ENCODE results near the gene TGM5. TPM values are rescaled to one million over a fixed set of nuclear protein-coding genes. Genes with fewer than 3 reads are reported as not detected.

TGM5 gene
- total RNA-seq, 1 donor from 2014 or later = not detected

DNA sequence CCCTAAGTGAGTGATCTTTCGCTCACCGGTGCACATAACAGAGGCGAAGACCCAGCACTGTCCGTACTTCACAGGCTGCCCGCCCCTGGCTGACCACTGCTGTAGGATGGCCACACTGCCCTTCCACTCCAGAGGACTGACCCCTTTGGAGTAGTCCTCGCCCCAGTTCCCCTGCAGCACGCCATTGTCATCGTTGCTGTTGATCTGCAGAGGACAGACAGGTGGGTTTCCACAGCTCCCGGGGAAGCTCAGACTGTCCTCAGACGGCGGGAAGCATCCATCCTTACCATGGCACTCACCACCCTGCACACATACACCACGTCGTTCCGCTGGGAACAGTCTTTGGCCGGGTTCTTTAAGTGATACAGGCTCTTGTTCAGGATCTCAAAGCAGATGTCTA is 20.5 kb upstream of the TGM5 start:
- Mint-ChIP-seq H3K27ac (ENCODE audit: unreplicated experiment) (no peak overlapping the region), H3K27me3 (ENCODE audit: unreplicated experiment) (peaks cover 44% of the 10 kb centered on the region), H3K9me3 (ENCODE audit: unreplicated experiment) (no peaks in the 10 kb centered on the region), H3K36me3 (ENCODE audit: unreplicated experiment) (no peaks in the 10 kb centered on the region), H3K4me3 (ENCODE audit: unreplicated experiment) (no peak overlapping the region), H3K4me1 (ENCODE audit: unreplicated experiment) (no peaks in the 10 kb centered on the region)
- DNase-seq (ENCODE audit: extremely low spot score, unreplicated experiment) = peak; percentile 70
- no peak for TF ChIP-seq CTCF (IDR thresholded peaks at IDR 0.05)

DNA sequence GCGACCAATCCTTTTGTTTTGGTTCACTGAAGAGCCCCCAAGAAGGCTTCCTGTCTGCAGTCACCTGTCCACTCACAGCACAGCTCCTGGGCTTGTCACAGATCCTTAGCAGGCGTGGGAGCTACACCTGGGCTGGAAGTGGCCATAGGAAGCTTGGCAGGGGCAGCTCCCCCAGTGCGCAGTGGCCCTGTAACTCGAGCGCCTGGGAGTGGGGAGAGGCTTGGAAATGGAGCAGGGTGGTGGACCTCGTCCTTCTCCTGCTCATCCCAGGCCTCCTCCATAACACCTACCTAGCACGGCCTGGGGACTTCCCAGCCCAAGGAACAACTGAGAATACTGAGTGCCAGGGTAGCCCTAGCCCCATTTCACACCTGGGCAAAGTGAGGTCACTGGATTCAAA is 19.3 kb upstream of the TGM5 start:
- peaks cover 33% of the 10 kb centered on the region for H3K27me3 Mint-ChIP-seq (ENCODE audit: unreplicated experiment)
- H3K4me3 Mint-ChIP-seq (ENCODE audit: unreplicated experiment) = no peak overlapping the region
- peak; percentile 73 for DNase-seq (ENCODE audit: extremely low spot score, unreplicated experiment)
- H3K27ac Mint-ChIP-seq (ENCODE audit: unreplicated experiment) = no peak overlapping the region
- H3K36me3 Mint-ChIP-seq (ENCODE audit: unreplicated experiment) = no peaks in the 10 kb centered on the region
- H3K4me1 Mint-ChIP-seq (ENCODE audit: unreplicated experiment) = no peaks in the 10 kb centered on the region
- no peaks in the 10 kb centered on the region for H3K9me3 Mint-ChIP-seq (ENCODE audit: unreplicated experiment)
- no peak for TF ChIP-seq CTCF (IDR thresholded peaks at IDR 0.05)

DNA sequence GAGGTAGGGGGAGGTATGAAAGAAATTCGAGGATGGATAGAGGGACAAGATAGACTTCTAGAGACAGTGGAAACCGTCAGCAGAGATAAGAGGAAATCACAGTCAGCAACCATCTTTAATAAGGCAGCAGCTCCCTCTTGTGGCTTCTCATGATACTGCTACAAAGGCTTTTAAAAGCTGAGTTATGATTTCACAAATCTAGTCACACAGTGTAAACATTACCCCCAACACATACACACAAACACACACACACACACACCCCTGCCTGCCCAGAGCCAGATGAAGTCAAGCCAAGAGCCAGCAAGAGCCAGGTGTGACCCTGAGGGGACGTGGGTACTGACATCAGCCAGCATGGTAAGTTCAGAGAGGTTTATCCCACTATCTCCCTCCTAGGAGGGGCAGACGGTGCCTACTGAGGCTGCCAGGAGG is 18.9 kb upstream of the TGM5 start:
- DNase-seq (ENCODE audit: extremely low spot score, unreplicated experiment) = peak; percentile 77
- Mint-ChIP-seq H3K36me3 (ENCODE audit: unreplicated experiment) (no peaks in the 10 kb centered on the region), H3K27ac (ENCODE audit: unreplicated experiment) (no peak overlapping the region), H3K4me3 (ENCODE audit: unreplicated experiment) (no peak overlapping the region), H3K27me3 (ENCODE audit: unreplicated experiment) (peaks cover 30% of the 10 kb centered on the region), H3K4me1 (ENCODE audit: unreplicated experiment) (no peaks in the 10 kb centered on the region), H3K9me3 (ENCODE audit: unreplicated experiment) (no peaks in the 10 kb centered on the region)
- TF ChIP-seq CTCF (IDR thresholded peaks at IDR 0.05) = peak; percentile 80

DNA sequence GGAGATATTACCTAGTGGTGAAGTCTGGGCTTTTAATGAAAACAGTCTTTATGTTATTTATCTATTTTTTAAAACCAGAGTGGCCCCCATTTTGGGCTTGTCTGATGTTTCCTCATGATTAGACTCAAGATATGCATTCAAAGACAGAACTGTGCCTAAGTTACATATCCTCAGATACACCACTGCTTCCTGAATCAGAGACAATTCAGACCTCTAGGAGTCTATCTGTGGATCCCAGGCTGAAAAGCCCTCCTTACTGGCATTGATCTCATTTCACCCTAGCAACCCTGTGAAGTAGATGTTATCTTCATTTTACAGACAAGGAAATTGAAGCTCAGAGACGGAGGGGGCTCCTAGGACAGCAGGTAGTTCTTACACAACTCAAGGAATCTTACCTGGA is 16.8 kb upstream of the TGM5 start:
- no peaks in the 10 kb centered on the region for H3K36me3 Mint-ChIP-seq (ENCODE audit: unreplicated experiment)
- H3K9me3 Mint-ChIP-seq (ENCODE audit: unreplicated experiment) = no peaks in the 10 kb centered on the region
- no peak overlapping the region for H3K4me3 Mint-ChIP-seq (ENCODE audit: unreplicated experiment)
- TF ChIP-seq CTCF (IDR thresholded peaks at IDR 0.05) = no peak
- no peak for DNase-seq (ENCODE audit: extremely low spot score, unreplicated experiment)
- H3K27ac Mint-ChIP-seq (ENCODE audit: unreplicated experiment) = no peak overlapping the region
- H3K4me1 Mint-ChIP-seq (ENCODE audit: unreplicated experiment) = no peaks in the 10 kb centered on the region
- peaks cover 45% of the 10 kb centered on the region for H3K27me3 Mint-ChIP-seq (ENCODE audit: unreplicated experiment)

- H3K27me3 Mint-ChIP-seq (ENCODE audit: unreplicated experiment) = peaks cover 44% of the 10 kb centered on the region
- no peak for TF ChIP-seq CTCF (IDR thresholded peaks at IDR 0.05)
- no peak for DNase-seq (ENCODE audit: extremely low spot score, unreplicated experiment)
- H3K4me1 Mint-ChIP-seq (ENCODE audit: unreplicated experiment) = no peaks in the 10 kb centered on the region
- H3K36me3 Mint-ChIP-seq (ENCODE audit: unreplicated experiment) = no peaks in the 10 kb centered on the region
- H3K27ac Mint-ChIP-seq (ENCODE audit: unreplicated experiment) = no peak overlapping the region
- H3K9me3 Mint-ChIP-seq (ENCODE audit: unreplicated experiment) = no peaks in the 10 kb centered on the region
- H3K4me3 Mint-ChIP-seq (ENCODE audit: unreplicated experiment) = no peak overlapping the region
Observed at GRCh38 chr15:43281926-43282602, 15.3 kb upstream of the TGM5 start.

Measured in osteocyte (in vitro differentiated cells).